Stimulated activated memory B cell treated with anti-CD40 and anti-IgM and Interleukin-4, amounts not matched to agents 10 μg/mL and 1 μg/mL and 100 μg/mL, for 72 hours (primary cell): Measurements from ENCODE around the gene GRAMD2A.

ENCODE experiments used
- ATAC-seq: fragments of 150-1000 bp; cut with Tn5 transposase; 2 replicates; pipeline ENCODE4 v1.10.0; 2021
- H3K27ac Mint-ChIP-seq: one replicate; pipeline ENCODE4 v1.8.0; 2022; ENCODE audit warnings: mild to moderate bottlenecking, mixed read lengths
- H3K27me3 Mint-ChIP-seq: one replicate; pipeline ENCODE4 v1.8.0; 2022; ENCODE audit warnings: mixed read lengths
- H3K36me3 Mint-ChIP-seq: one replicate; pipeline ENCODE4 v1.8.0; 2022; ENCODE audit warnings: mixed read lengths
- H3K4me1 Mint-ChIP-seq: one replicate; pipeline ENCODE4 v1.8.0; 2022; ENCODE audit warnings: mixed read lengths
- H3K4me3 Mint-ChIP-seq: one replicate; pipeline ENCODE4 v1.8.0; 2022; ENCODE audit warnings: mild to moderate bottlenecking, moderate library complexity, mixed read lengths
- H3K9me3 Mint-ChIP-seq: one replicate; pipeline ENCODE4 v1.8.0; 2022; ENCODE audit warnings: mixed read lengths

Gene GRAMD2A

DNA sequence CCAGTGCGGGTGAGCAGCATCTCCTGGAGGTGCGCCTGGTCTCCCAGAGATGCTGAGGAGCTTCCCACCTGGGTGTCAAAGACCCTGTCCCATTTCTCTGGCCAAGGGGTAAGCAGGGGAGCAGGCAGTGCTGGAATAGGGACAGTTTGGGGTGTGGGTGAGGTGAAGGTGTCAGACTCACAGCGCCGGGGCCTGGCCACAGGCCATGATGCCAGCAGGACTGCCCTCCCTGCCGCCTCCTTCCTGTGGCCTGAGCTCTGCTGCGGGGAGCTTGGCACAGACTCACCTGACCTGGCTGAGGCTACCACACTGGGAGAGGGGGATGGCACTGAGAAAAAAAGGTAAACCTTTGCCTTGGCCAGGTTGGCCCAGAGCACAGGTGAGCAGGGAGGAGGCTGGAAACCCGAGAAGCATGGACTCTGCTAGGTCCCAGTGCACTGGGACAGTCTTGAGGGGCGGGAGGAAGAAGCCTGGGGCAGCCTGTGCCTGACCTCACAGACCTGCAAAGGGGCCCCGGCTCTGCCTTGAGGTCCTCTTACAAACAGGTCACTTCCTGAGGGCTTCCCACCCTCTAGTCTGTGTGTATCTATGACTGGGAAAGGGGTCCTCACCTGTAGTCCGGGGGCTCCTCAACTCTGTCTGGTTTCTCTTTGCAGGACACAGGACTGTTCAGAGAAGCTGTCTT lies 28.2 kb downstream of the GRAMD2A start:
- no peaks in the 10 kb centered on the region for H3K4me1 Mint-ChIP-seq
- no peak overlapping the region for H3K27ac Mint-ChIP-seq
- no peaks in the 10 kb centered on the region for H3K36me3 Mint-ChIP-seq
- H3K9me3 Mint-ChIP-seq, result no peaks in the 10 kb centered on the region
- no peak for ATAC-seq
- peaks cover 45% of the 10 kb centered on the region for H3K27me3 Mint-ChIP-seq
- no peak overlapping the region for H3K4me3 Mint-ChIP-seq

DNA sequence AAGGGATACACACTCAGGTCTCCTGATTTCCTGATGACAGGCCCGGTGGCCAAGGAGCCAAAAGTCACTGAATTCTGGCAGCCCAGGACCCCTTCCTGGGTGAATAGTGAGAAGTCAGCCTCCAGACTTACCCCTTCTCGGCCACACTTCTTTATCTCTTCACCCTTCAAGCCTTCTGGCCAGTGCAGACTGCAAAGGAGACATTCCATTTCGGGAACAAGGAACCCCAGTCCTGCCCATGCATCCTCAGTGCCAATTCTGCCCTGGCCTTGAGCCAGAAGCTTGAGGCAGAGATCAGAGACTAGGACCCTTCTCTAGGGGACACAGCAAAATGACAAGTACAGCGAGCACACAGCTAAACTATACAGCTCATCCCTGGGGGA lies 28.8 kb downstream of the GRAMD2A start:
- Mint-ChIP-seq H3K27me3 (peaks cover 45% of the 10 kb centered on the region), H3K9me3 (no peaks in the 10 kb centered on the region), H3K27ac (no peak overlapping the region), H3K4me3 (no peak overlapping the region), H3K36me3 (no peaks in the 10 kb centered on the region), H3K4me1 (no peaks in the 10 kb centered on the region)
- no peak for ATAC-seq

DNA sequence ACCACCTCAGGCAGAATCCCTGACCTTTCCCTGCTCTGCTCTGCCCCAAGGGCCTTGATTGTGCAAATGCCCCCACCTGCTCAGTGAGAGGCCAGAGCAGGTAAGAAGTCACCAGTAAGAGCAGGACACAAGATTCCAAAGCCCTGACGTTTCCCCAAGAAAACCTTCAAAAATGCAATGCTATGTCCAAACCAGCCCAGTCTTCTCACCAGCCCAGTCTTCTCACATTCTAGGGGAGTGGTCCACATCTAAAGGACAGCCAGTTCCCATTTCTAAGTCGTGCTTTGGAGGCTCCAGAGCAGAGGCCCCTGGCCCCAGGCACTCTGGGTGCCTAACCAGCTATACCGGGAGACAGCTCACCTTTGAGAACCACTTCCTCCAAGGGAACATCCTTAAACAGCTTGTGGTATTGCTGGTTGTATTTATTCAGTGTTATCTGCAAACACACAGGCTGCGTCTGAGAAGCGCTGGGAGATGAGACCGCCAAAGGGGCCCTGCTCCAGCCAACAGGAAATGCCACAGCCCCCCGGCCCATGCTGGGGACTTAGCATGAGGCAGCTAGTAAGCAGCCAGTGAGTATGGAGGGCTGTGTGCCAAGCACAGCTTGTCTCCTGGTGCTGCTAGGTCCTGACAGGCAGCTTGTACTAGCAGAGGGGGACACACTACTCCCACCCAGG lies 29.3 kb downstream of the GRAMD2A start:
- H3K4me3 Mint-ChIP-seq, result no peak overlapping the region
- peaks cover 45% of the 10 kb centered on the region for H3K27me3 Mint-ChIP-seq
- ATAC-seq, result no peak
- no peaks in the 10 kb centered on the region for H3K36me3 Mint-ChIP-seq
- no peak overlapping the region for H3K27ac Mint-ChIP-seq
- no peaks in the 10 kb centered on the region for H3K4me1 Mint-ChIP-seq
- H3K9me3 Mint-ChIP-seq, result no peaks in the 10 kb centered on the region

DNA sequence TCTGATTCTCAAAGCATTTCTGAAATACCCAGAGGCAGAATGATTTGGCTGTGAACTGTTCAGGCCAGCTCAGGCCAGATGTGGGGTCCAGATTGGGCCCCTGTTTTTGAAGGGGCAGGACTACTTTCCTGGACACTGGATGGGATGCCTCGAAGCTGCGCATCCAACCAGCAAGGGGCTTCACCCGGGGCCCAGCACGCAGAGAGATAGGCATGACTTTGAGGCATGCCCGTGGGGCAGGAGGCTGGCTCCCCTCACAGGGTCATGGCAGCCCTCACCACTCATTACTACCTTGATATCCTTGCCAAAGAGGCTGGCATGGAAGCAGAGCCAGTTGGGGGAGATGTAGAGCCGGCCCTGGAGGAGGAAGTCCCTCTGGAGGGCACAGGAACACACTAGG lies 30.1 kb downstream of the GRAMD2A start:
- H3K4me1 Mint-ChIP-seq, result no peaks in the 10 kb centered on the region
- no peaks in the 10 kb centered on the region for H3K36me3 Mint-ChIP-seq
- H3K27ac Mint-ChIP-seq, result no peak overlapping the region
- H3K9me3 Mint-ChIP-seq, result no peaks in the 10 kb centered on the region
- H3K4me3 Mint-ChIP-seq, result no peak overlapping the region
- peaks cover 37% of the 10 kb centered on the region for H3K27me3 Mint-ChIP-seq
- no peak for ATAC-seq

DNA sequence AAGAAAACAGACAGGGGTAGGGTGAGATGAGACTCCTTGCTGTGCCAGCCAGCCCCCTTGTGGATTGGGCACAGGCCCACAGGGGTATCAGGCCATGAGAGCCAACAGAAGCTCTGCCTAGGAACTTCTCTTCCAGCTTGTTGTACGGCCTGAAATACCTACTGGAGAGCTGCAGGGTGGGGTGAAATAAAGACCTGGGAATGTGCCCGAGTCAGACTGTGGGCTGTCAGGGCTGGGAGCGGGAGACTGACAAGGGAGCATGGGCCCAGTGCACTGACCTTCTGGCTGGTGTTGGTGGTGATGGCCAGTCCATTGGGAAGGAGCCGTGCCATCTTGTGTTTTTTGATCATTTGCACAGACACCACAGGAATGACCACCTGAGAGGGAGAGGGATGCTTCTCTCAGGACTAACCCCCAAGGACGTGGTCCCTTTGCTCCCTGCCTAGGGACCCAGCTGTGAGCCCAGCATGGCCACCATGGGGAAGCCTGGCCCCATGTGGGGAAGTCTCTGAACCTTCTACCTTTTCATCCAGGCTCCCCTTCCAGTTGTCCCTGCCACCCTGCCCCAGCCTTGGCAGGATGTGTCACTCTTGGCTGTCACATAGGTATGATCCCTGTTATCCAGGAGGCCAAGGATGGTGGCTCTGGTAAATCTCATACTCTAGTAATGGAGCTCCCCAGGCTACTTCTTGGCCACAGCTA lies 30.7 kb downstream of the GRAMD2A start:
- Mint-ChIP-seq H3K36me3 (no peaks in the 10 kb centered on the region), H3K27ac (no peak overlapping the region), H3K9me3 (no peaks in the 10 kb centered on the region), H3K4me1 (no peaks in the 10 kb centered on the region), H3K27me3 (peaks cover 36% of the 10 kb centered on the region), H3K4me3 (no peak overlapping the region)
- ATAC-seq, result no peak

DNA sequence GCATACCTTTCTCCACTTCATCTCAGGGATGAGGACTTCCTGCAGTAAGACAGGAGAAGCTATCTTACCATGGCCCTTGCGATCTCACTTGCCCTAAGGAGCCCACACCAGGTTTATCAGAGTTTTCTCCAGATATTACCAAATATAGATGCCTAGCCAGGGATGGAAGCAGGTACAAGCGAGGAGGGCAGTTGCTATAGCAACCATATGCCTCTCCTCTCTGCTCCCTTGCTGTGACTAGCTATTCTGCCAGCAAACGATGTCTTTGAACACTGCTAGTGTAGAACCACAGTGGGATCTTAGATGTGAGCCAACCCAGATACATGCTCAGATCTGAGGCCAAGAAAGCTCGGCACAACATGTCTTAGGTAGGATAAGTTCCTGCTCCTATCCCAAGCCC lies 33.9 kb downstream of the GRAMD2A start:
- H3K27me3 Mint-ChIP-seq, result peaks cover 27% of the 10 kb centered on the region
- H3K9me3 Mint-ChIP-seq, result no peaks in the 10 kb centered on the region
- no peaks in the 10 kb centered on the region for H3K4me1 Mint-ChIP-seq
- H3K27ac Mint-ChIP-seq, result no peak overlapping the region
- no peaks in the 10 kb centered on the region for H3K36me3 Mint-ChIP-seq
- ATAC-seq, result no peak
- H3K4me3 Mint-ChIP-seq, result no peak overlapping the region

DNA sequence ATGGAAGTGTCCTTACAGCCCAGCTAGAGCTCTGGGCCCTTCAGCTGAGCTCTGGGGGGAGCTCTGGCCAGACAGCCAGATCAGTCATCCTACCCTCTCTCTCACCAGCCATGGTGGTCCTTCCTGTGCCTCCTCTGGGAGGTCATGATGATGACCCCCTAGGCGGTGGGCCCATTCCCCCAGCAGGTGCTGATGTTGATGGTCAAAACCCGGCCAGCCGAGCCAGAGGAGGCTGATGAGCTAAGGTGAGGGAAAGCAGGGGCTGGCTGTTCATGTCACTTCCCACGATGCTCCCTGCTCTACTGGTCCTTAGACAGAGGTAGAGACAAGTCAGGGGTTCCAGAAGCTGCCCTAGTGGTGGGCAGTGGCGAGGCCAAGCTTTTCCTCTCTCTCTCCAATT lies 35.0 kb downstream of the GRAMD2A start:
- Mint-ChIP-seq H3K4me1 (no peaks in the 10 kb centered on the region), H3K27me3 (peaks cover 16% of the 10 kb centered on the region), H3K27ac (no peak overlapping the region), H3K4me3 (no peak overlapping the region), H3K36me3 (no peaks in the 10 kb centered on the region), H3K9me3 (no peaks in the 10 kb centered on the region)
- ATAC-seq, result no peak

DNA sequence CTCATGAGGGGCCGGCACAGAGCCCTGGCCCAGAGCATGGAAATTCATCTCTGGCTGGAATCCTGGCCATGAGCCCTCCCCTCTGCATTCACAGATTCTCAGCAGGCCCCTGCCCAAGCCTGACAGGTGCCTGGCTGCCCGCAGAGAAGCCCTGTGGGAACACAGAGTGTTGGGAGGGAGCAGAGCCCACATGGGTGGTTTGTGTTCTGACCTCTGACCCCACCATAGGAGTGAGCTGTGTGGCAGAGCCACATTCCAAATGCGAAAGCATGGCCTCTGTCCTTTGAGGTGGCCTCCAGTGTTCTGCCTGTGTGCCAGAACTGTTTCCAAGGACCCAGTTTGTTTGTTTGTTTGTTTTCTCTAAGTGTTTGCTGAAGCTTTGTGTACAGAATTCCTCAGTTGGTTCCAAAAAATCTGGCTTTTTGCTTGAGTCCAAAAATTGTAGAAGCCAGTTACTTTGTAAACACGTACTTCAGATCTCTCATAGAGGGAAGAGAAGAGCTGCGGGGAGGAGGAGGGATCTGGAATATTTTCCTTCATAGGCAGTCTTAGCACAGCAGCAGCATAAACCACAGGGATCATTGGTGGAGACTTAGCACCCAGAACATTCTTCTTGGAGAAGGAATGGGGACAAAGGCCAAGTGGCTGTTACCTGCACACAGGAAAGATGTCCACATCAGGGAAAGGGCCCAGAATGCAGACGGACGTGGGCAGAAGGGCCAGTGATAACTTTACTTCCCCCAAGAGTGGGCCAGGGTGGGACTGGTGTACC lies 36.0 kb downstream of the GRAMD2A start:
- no peaks in the 10 kb centered on the region for H3K36me3 Mint-ChIP-seq
- no peaks in the 10 kb centered on the region for H3K4me1 Mint-ChIP-seq
- H3K4me3 Mint-ChIP-seq, result no peak overlapping the region
- peaks cover 5% of the 10 kb centered on the region for H3K27me3 Mint-ChIP-seq
- no peak for ATAC-seq
- no peaks in the 10 kb centered on the region for H3K9me3 Mint-ChIP-seq
- H3K27ac Mint-ChIP-seq, result no peak overlapping the region

DNA sequence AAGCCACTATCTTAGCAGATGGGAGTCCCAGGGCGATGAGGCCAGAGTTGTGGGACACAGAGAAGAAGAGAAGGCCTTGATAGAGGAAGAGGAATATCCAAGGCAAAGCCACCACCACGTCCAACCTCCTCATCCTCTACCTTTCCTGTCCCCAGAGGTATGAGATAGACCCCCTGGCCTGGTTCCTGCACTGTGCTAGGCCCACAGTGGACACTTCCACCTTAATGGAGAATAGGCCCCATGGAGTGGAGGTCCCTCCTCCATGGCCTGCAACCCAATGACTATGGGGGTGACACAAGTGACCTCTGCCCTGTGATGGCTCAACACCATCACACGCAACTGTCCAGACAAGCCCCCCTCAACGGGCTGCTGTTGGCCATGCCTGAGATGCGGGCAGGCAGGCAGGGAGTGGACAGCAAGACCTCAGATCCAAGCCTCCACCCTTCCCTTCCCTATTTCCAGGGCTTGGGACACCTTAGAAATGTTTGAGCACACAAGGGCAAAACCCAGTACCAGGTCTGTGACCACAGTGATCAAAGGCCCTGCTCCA lies 36.8 kb downstream of the GRAMD2A start:
- H3K27ac Mint-ChIP-seq, result no peak overlapping the region
- H3K9me3 Mint-ChIP-seq, result no peaks in the 10 kb centered on the region
- no peaks in the 10 kb centered on the region for H3K27me3 Mint-ChIP-seq
- H3K4me3 Mint-ChIP-seq, result no peak overlapping the region
- ATAC-seq, result no peak
- no peaks in the 10 kb centered on the region for H3K36me3 Mint-ChIP-seq
- H3K4me1 Mint-ChIP-seq, result peaks cover 2% of the 10 kb centered on the region

DNA sequence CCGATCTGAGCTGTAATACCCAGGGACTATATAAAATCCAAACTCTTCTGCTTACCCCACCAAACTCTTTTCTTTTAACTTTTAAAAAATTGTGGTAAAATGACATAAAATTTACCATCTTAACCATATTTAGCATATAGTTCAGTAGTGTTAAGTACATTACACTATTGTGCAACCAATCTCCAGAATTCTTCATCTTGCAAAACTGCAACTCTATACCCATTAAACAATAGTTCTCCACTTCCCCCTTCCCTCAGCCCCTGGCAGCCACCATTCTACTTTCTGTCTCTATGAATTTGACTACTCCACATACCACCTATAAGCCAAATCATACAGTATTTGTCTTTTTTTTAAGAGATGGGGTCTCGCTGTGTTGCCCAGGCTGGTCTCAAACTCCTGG lies 40.7 kb downstream of the GRAMD2A start:
- no peaks in the 10 kb centered on the region for H3K9me3 Mint-ChIP-seq
- no peaks in the 10 kb centered on the region for H3K36me3 Mint-ChIP-seq
- H3K4me1 Mint-ChIP-seq, result peaks cover 7% of the 10 kb centered on the region
- H3K27ac Mint-ChIP-seq, result no peak overlapping the region
- no peaks in the 10 kb centered on the region for H3K27me3 Mint-ChIP-seq
- H3K4me3 Mint-ChIP-seq, result no peak overlapping the region
- ATAC-seq, result no peak

DNA sequence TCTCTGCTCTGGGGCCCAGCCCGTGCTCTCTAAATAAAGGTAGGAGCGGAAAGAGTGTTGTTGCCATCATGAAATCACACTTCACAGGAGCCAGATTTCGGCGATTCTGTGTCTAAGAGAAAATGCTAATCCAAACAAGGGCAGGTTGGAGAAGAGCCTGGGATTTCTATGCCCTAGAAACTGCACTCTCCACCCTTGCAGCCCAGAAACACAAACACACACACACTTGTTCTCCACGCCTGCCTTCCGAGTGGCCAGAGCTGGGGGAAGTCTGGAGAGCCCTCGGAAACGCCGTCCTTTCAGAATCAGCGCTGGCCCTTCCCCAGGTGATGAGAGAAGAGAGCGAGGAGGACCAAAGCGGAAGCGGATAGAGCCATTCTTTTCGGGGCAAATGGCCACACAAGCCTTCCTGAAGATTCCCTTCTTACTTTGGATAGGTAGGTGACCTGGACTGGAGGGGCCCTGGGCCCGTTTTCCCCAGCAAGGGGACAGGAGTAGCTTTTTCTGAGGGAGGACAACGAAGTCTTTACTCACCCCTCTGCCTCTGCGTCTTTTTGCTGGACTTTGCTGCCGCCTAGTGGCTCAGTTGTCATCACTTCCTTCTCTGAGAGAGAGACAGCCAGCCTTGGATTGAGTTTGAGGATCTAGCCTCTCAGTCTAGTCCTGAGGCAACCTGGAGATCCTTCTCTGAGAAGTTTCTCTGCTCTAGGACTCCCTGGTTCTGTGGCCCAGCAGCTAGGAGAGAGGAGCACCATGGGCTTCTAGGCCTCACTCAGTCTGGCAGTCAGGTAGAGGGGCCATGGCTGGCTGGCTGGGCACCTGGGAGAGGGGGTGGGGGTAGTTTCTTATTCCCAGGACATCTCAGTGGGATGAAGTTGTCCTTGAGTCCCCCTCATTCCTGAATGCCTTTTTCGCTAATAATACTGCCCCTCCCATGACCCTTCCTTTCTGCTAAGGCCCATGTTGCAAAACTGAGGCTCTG lies 41.7 kb downstream of the GRAMD2A start:
- Mint-ChIP-seq H3K27ac (peak overlapping the region; percentile 74), H3K9me3 (no peaks in the 10 kb centered on the region), H3K4me3 (peak overlapping the region; percentile 79), H3K4me1 (peaks cover 7% of the 10 kb centered on the region), H3K27me3 (no peaks in the 10 kb centered on the region), H3K36me3 (no peaks in the 10 kb centered on the region)
- peak; percentile 91 for ATAC-seq

DNA sequence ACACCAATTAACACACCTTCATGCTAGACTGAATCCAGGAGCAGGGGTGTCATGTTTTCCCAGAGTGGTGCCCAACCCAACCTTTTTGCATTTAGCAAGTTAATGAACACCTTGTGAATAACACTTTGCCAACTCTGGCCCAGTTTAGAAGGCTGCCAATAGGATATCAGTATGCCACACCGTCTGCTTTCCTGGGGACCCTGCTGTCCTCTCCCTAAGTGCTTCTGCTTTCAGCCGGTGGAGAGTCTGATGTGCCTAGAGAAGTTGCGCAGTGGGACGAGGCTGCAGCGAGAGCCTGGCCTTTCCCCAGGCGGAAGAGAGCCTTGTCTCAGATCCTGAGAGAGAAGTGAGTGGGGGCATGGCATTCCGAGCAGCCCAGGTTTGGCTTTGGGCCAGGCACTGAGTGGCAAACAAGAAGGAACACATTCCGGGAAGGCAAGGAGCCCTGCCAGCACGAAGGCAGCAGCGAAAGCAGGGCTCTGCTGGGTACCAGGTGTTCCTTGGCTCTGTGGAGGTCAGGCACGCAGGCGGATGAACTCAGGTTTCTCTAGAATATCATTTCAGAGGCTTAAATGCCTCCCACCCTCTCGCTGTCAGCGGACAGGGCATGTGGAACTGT lies 42.5 kb downstream of the GRAMD2A start:
- no peaks in the 10 kb centered on the region for H3K27me3 Mint-ChIP-seq
- H3K4me1 Mint-ChIP-seq, result peaks cover 7% of the 10 kb centered on the region
- H3K27ac Mint-ChIP-seq, result peak overlapping the region; percentile 74
- peak overlapping the region; percentile 6 for H3K4me3 Mint-ChIP-seq
- H3K9me3 Mint-ChIP-seq, result no peaks in the 10 kb centered on the region
- no peak for ATAC-seq
- no peaks in the 10 kb centered on the region for H3K36me3 Mint-ChIP-seq

DNA sequence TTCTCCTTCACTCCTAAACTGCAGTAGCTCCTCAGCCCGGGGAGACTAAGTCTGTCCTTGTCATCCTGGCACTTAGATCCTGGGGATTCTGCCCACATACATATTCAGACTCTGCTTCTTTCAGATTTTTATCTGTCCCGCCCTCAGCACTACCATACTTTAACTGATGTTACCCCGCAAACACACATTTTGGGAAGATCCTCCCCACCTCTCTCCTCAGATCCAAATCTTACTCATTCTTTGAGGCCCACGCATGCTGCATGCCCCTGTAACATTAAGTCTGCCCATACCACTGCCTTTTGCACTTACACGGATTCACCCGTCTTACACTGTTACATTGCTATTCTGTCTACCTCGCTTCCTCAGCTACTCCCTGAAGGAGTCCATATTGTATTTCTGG lies 43.3 kb downstream of the GRAMD2A start:
- Mint-ChIP-seq H3K9me3 (no peaks in the 10 kb centered on the region), H3K27me3 (no peaks in the 10 kb centered on the region), H3K36me3 (no peaks in the 10 kb centered on the region), H3K4me3 (no peak overlapping the region), H3K4me1 (peaks cover 7% of the 10 kb centered on the region), H3K27ac (no peak overlapping the region)
- no peak for ATAC-seq
